ENCODE measurements around the gene CAMTA2. TPM values are rescaled to one million over a fixed set of nuclear protein-coding genes. Genes with fewer than 3 reads are reported as not detected.

CAMTA2 gene
- total and polyA plus RNA-seq, 4 donors = 15.0 to 66.3 (median 49.6) TPM

- H3K27ac ChIP-seq (ENCODE audit: low read depth in 1 of 2, low read length in 1 of 2) = peak overlapping the region; percentile 91 to 99
- H3K4me1 ChIP-seq (ENCODE audit: control insufficient read depth in 5 of 5, insufficient read depth in 5 of 5, low read length in 5 of 5) = peaks cover 2 to 26% (median 18%) of the 10 kb centered on the region in 5 donors
- TF ChIP-seq CTCF (IDR thresholded peaks at IDR 0.05; ENCODE audit: control extremely low read depth, extremely low read depth) = no peak
- 1% methylated on average over 40 to 56 of the region's 56 CpGs for WGBS, 2 donors
- H3K9me3 ChIP-seq (ENCODE audit: control insufficient read depth in 4 of 4, insufficient read depth in 3 of 4, low read length in 3 of 4) = no peaks in the 10 kb centered on the region
- peak overlapping the region in 1 of 2 donors; percentile 37 for H3K9ac ChIP-seq (ENCODE audit: insufficient read depth in 1 of 2, low read length in 2 of 2)
- peaks cover 11 to 28% (median 25%) of the 10 kb centered on the region in 4 donors for H3K36me3 ChIP-seq (ENCODE audit: control insufficient read depth in 4 of 4, insufficient read depth in 4 of 4, low read length in 4 of 4)
- H3K4me3 ChIP-seq = peak overlapping the region; percentile 100
- ATAC-seq (ENCODE audit: insufficient read depth, low FRiP score) = peak; percentile 32
- no peaks in the 10 kb centered on the region for H3K27me3 ChIP-seq (ENCODE audit: control insufficient read depth in 3 of 3, insufficient read depth in 3 of 3, low read length in 2 of 3)
- peak; percentile 73 to 80 (median 75) for DNase-seq
These were observed 39.9 kb downstream of the CAMTA2 start for GRCh38 chr17:4947411-4948165.

DNA sequence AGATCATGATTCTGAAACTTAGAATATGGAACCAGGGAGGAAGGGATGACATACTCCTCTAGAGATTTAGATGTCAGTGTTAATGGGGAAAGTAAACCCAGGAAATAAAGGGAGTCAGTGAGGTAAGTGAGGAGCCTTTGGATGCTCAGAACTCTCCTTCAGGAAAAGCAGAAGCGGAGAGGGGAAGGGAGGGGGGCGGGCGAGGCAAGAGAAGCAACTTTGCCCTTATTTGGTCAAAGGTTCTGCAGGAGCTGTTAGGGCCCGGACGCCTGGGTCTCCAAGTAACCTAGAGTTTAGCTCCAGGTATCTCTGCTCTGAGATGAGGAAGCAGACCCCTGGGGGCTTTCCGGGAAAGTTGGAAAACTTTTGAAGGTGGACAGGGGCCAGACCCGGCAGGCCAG lies 40.5 kb downstream of the CAMTA2 start:
- TF ChIP-seq CTCF (IDR thresholded peaks at IDR 0.05; ENCODE audit: control extremely low read depth, extremely low read depth) = no peak
- no peaks in the 10 kb centered on the region for H3K9me3 ChIP-seq (ENCODE audit: control insufficient read depth in 4 of 4, insufficient read depth in 3 of 4, low read length in 3 of 4)
- H3K27me3 ChIP-seq (ENCODE audit: control insufficient read depth in 3 of 3, insufficient read depth in 3 of 3, low read length in 2 of 3) = no peaks in the 10 kb centered on the region
- DNase-seq (peak in 2 of 3 donors; percentile 10 to 11), ATAC-seq (ENCODE audit: insufficient read depth, low FRiP score) (no peak)
- H3K4me1 ChIP-seq (ENCODE audit: control insufficient read depth in 5 of 5, insufficient read depth in 5 of 5, low read length in 5 of 5) = peaks cover 2 to 26% (median 17%) of the 10 kb centered on the region in 5 donors
- H3K27ac ChIP-seq (ENCODE audit: low read depth in 1 of 2, low read length in 1 of 2) = peak overlapping the region; percentile 73 to 87
- WGBS, 2 donors = 0 to 1% methylated on average over 7 of the region's 7 CpGs
- H3K4me3 ChIP-seq = peak overlapping the region; percentile 67
- H3K36me3 ChIP-seq (ENCODE audit: control insufficient read depth in 4 of 4, insufficient read depth in 4 of 4, low read length in 4 of 4) = peaks cover 12 to 32% (median 27%) of the 10 kb centered on the region in 4 donors
- H3K9ac ChIP-seq (ENCODE audit: insufficient read depth in 1 of 2, low read length in 2 of 2) = peak overlapping the region in 1 of 2 donors; percentile 11

- H3K36me3 ChIP-seq (ENCODE audit: control insufficient read depth in 4 of 4, insufficient read depth in 4 of 4, low read length in 4 of 4) = peaks cover 12 to 32% (median 27%) of the 10 kb centered on the region in 4 donors
- WGBS, 2 donors = 23% methylated on average over 16 of the region's 16 CpGs
- peak overlapping the region; percentile 67 for H3K4me3 ChIP-seq
These were observed 41.0 kb downstream of the CAMTA2 start for GRCh38 chr17:4946312-4946976.

More at GRCh38 chr17:4946312-4946976, 41.0 kb downstream of the CAMTA2 start:
- peaks cover 2 to 28% (median 14%) of the 10 kb centered on the region in 5 donors for H3K4me1 ChIP-seq (ENCODE audit: control insufficient read depth in 5 of 5, insufficient read depth in 5 of 5, low read length in 5 of 5)
- H3K27me3 ChIP-seq (ENCODE audit: control insufficient read depth in 3 of 3, insufficient read depth in 3 of 3, low read length in 2 of 3) = no peaks in the 10 kb centered on the region
- no peaks in the 10 kb centered on the region for H3K9me3 ChIP-seq (ENCODE audit: control insufficient read depth in 4 of 4, insufficient read depth in 3 of 4, low read length in 3 of 4)
- DNase-seq = no peak
- H3K27ac ChIP-seq (ENCODE audit: low read depth in 1 of 2, low read length in 1 of 2) = peak overlapping the region; percentile 38 to 73
- ATAC-seq (ENCODE audit: insufficient read depth, low FRiP score) = no peak
- H3K9ac ChIP-seq (ENCODE audit: insufficient read depth in 1 of 2, low read length in 2 of 2) = peak overlapping the region in 1 of 2 donors; percentile 11
- TF ChIP-seq CTCF (IDR thresholded peaks at IDR 0.05; ENCODE audit: control extremely low read depth, extremely low read depth) = no peak

Data from lung (tissue), 12 donors.